ENCODE results near the gene TTC39B.

Gene TTC39B

DNA sequence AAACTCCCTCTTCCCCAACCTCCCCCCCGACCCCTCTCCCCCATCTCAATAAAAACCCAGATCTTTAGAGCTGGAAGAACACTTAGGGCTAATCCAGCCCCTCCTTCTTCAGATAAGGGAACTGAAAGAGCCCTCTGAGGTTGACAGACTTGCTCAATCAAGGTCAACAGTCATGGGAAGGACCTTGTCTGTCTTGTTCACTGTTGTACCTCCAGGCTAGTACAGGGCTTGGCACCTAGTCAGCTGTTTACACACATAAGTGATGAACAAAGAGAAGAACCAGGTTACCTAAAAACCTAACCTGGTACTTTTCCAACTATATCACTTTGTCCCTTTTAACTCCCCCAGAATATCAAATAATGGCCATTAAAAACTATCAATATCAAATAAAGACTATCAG is 2.4 kb downstream of the TTC39B start:
- DNase-seq (ENCODE audit: low spot score): no peak

DNA sequence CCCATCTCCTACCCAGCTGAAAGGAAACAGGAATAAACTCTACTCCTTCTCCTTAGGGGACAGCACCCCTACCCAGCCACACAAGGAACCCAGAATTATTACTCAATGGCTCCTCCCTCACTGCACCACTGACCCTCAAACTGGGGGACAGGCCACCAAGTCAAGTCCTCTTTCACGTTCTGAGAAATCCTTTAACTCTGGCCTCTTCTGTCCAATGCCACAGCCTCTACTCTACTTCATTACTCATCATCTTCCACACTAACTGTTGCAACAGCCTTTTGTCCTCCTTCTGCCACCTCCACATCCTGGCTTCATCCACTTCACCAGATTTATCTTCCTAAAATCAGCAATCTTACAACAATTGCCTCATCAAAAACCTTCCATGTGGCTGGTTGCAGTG is 6.8 kb downstream of the TTC39B start:
- no peak for DNase-seq (ENCODE audit: low spot score)

DNA sequence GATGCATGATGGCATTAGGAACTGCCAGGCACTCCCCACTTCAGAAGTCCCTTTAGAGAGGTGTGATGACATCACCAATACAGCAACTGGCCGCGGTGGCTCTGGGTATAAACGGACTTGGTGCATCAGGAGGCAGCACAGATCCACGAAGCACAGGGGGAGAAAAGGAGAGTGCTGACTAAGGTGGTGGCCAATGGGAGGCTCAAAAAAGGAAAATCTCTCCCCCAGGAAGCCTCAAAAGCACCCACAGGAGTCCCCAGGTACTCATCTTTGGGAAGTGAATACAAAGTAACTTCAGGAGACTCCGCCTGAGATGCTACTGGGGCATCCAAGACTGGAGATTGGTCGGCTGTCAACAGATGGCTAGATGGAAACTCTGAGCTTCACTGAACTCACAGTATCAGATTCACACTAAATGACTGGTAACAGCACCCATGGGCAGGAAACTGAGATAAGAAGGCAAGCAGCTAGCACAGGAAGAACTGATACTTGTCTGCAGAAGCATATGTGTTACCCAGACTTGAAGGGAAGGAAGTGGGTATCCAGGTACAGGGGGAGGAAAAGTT is 7.6 kb downstream of the TTC39B start:
- DNase-seq (ENCODE audit: low spot score): peak; percentile 74

DNA sequence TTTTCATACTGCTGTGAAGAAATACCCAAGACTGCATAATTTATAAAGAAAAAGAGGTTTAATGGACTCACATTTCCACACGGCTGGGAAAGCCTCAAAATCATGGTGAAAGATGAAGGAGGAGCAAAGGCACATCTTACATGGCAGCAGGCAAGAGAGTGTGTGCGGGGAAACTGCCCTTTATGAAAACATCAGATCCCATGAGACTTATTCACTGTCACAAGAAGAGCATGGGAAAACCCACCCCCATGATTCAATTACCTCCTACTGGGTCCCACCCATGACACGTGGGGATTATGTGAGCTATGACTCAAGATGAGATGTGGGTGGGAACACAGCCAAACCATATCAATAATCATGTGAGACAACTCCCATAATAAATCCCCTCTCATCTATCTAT is 8.7 kb downstream of the TTC39B start:
- no peak for DNase-seq (ENCODE audit: low spot score)

DNA sequence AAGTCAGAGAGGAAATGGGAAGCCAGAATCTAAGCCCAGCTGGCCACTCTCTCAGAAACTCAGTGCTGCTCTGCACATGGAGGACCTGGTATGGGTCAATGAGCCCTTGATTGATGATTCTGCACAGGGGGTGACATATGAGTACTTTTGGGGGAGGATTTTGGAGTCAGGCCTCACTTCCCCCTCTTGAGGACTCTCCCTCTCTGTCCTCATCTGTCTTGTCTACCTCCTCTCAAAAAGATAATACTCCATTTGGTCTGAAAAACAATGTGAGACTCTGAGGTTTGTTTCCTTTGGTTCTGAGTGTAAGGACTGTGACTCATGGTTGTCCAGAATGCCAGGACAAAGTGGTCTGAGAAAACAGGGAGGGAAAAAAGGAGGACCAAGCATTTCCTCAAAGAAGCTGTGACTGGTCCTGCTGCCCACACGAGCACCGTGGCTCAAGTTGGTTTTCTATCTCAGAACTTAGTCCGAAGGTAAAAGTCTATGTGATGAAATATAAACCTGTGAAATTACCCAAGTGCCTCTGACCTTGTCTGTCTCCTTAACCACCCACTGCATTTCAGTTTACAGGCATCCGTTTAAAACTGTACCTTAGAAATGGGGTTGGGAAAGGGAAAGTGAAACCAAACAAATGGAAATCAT is 11.1 kb downstream of the TTC39B start:
- DNase-seq (ENCODE audit: low spot score): peak; percentile 66

DNA sequence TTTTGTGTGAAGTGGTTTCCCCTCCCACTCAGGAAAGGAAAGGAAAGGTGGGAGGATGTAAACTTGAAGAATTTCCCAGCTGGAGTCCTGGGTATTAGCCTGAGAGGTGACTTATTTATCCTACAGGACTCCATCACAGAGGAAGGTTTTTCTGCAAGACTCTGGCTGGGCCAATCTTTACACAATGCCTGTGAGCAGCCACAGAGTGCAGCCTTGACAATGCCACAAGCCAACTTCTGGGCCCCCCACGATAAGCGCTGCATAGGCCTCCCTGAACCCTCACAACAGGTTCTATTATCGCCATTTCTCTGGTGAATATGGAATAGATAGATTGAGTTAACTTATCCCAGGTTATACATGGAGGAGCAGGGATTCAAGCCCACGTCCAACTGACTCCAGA is 12.4 kb downstream of the TTC39B start:
- DNase-seq (ENCODE audit: low spot score): no peak

DNA sequence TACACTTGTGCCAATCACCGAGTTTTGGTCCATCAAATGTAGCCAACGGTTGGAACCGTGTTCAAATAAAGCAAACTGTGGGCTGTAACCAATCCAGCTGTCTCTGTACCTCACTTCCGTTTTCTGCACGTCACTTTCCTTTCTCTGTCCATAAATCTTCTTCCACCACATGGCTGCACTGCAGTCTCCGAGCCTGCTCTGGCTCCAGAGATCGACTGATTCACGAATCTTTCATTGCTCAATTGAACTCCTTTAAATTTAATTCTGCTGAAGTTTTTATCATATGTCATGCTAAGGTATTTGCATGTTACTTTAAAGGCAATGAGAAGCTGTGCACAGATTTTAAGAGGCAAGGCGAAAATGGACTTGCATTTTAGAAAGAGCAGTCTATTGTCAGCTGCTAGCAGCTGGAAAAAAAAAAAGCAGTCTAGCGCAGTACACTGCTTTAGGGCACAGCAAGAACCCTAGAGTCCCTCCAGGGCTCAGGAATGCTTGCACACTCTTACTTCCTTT is 13.2 kb downstream of the TTC39B start:
- peak; percentile 38 for DNase-seq (ENCODE audit: low spot score)

DNA sequence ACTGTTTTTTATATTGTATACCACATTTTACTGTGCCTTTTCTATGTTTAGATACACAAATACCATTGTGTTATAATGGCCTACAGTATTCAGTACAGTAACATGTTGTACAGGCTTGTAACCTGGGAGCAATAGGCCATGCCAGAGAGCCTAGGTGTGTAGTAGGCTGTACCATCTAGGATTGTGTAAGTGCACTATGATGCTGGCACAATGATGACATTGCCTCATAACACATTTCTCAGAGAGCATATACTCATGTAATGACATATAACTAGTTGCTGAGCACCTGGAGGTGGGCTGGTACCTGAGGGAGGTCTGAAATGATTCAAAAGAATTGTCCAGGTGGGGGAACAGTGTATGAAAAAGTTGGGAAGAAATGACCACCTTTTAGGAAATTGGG is 13.9 kb downstream of the TTC39B start:
- no peak for DNase-seq (ENCODE audit: low spot score)

DNA sequence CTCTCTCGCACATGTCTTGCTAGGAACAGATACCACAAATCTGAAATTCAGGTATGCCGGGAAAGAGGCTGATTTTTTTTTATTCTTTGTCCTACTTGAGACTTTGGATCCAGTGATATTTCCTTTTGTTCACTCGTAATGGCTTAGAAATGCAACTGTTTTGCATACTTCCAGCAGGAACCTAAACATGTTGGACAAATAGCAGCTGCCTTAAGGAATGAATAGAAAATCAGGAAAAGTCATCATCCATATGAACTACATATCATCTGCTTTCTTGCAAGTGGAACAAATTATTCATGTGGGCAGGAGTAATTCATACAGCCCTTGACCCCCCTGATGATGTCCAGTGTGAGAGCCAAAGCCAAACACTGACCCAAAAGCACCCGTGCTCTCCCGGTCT is 17.4 kb downstream of the TTC39B start:
- DNase-seq (ENCODE audit: low spot score): no peak

DNA sequence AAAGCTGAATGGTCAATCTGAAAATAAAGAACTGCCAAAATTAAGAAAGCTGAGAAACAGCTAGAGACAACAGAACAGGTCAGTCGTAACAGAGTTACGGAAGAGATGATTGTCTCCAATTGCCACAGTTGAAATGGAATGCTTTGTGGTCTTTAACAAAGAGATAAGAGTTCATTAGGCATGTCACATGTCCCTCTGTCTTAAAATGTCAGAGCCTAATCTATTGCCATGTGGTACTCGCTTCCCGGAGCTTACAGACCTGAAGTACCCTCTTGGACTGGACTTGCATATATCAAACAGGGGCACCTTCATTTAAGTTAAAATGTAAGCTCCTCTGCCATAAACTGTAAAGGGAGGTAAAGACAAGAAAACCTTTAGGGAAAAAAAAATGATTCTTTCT is 19.7 kb downstream of the TTC39B start:
- no peak for DNase-seq (ENCODE audit: low spot score)

DNA sequence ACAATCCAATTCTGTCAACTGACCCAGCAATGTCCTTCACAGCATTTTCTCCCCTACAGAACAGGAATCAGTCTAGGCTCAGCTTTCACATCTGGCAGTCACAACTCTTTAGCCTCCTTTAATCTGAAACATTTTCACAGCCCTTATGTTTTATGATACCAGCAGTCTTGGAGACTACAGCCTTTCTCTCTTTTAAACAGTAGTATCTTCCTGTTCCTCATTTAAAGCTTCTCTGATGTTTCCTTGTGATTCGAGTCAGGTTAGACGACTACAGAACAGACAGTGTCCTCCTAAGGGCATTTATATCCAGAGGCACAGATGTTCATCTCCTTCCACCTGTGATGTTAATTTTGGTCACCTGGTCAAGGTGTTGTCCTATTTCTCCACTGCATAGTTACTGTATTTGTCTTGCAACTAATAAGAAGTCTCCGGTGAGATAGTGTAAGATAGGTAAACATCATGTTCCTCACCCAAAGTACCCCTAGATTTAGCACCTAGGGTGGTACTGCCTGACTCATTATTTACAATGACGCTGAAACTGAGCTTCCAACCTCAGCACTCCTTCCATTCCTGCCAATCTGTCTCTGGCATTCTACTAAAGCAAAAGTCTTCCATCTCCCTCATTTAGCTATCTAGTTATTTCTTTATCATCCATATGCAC is 20.7 kb downstream of the TTC39B start:
- no peak for DNase-seq (ENCODE audit: low spot score)

DNA sequence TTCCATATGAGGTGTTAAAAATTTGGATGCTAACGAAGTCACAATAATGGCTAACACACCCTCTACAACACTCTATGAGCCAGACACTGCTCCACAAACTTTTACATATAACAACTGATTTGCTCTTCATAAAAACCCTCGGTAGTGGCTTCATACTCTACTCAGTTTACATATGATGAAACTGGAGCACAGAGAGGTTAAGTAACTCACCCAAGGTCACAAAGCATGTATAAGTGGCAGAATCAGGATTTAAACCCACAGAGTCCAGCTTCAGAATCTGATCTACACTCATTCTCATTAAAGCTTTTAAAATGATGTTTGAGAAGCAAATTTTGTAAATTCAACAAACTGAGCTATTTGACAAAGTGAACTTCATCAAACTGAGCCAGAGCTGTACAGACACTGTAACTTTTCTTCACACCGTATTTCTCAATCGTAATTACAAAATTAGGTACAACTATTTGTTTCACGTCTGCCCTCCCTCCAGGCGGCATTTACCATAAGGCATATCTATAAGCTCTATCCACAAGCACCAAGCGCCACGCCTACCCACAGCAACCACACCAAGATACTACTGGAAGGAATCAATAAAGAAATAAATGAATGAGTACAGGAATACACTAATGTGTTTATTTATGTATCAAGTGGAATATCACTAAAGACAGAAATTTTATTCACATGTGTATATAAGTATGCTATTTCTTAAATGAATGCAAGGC is 24.3 kb downstream of the TTC39B start:
- no peak for DNase-seq (ENCODE audit: low spot score)

DNA sequence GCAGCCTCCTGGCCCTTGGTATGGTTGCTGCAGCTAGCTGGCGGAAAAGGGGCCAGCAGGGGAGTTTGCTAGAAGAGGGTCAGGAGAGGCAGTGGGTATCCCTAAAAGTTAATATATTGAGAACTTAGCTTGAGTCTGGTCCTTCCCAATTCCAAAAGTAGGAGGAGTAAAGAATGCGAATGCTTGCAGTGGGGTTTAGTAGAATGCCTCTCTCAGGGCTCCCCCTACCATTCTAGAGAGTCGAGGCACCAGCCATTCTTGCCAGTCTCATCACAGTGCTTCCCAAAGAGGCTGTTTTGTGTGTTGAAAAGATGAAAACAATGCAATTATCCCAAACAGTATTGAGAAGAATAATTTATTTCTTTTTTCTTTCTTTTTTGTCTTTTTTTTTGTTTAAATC is 26.4 kb downstream of the TTC39B start:
- no peak for DNase-seq (ENCODE audit: low spot score)

DNA sequence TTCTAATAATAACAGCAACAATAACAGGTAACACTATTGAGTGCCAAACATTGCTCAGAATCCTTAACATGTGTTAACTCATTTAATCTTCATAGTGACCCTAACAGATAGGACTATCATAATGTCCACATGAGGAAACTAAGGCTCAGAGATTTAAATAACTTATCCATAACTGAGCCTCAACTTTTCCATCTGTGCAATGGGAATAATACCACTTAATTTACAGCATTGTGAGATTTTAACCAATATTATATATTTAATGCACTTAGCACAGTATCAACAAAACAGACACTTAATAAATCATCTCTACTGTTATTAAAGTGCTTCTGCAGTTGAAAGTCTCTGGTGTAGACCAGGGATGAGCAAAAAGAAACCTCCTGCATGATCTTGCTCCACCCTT is 28.2 kb downstream of the TTC39B start:
- DNase-seq (ENCODE audit: low spot score): no peak

DNA sequence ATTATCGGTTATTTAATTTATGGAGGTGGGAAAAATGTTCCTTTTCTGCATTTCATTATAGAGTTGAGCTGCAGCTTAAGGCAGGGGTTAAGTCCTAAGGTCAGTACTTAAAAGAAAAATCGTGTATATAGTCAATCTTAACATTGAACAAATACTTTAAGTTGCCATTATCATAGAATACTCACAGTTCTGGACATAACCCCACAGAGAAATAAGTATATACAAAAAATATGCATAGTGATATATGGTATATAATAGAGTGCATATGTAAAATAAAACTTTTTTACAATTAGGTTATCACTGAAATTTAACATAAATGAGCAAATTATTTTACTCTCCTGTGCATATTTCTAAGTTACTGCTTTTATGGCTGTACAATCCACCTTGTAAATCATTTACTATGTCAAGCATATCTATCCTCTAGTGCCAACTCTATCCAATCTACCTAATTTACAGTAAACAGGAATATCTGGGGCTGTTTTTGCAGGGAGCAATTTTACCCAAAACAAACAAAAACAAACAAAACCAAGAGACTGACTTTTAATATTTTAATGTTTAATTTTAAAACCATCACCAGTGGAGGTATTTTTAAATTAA is 28.8 kb downstream of the TTC39B start:
- DNase-seq (ENCODE audit: low spot score): no peak

DNA sequence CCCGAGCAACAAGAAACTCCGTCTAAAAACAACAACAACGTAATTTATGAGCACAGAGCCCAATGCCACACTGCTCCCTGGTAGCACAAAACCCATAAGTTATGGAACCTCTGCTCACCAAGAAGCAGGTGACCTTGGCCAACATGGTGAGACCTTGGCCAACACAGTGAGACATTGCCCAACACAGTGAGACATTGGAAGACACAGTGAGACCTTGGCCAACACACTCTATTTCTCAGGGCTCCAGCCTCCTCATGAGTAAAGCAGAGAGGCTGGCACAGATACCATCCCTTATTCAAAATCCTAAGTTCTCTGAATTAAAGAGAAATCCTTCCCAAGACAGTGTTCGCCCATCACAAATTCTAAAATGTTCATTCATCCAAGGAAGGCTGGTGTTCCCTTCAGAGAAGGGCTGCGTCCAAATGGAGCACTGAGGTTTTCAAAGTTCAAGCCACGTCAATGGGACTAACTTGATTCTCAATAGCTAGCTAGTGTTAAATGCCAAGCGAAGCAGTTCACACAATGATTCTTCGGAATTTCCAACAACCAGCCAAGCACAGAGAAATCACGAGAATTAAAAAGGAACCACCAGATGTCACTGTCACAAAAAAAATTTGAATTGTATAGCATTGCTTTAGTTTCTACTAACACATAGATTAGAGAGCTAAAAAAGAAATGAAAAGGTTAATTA is 29.5 kb downstream of the TTC39B start:
- DNase-seq (ENCODE audit: low spot score): peak; percentile 52

DNA sequence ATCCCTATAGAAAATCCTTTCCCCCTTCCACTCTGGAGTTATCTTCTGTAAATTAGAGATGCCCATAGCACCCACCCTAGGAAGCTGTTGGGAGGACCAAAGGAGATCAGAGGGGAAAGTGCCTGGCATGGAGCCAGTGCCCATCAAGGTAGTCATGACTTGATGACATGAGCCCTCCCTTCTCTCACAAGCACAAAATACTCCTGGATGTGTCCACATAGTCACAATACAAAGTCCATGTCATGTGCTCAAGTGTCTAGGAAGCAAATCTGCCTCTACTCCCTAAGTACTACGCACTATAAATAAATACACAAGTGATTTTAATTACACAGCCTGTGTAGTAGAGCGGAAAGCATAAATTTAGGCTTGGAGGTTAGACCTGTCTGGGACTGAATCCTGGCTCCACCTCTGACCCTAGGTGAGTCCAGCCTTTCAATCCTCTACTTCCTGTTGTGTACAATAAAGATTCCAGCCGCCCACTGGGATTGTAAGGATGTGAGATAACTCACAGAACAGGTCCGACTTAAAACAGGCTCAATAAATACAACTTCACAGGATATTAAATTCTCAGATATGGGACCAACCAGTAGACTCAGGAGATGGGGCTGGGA is 30.6 kb downstream of the TTC39B start:
- no peak for DNase-seq (ENCODE audit: low spot score)

DNA sequence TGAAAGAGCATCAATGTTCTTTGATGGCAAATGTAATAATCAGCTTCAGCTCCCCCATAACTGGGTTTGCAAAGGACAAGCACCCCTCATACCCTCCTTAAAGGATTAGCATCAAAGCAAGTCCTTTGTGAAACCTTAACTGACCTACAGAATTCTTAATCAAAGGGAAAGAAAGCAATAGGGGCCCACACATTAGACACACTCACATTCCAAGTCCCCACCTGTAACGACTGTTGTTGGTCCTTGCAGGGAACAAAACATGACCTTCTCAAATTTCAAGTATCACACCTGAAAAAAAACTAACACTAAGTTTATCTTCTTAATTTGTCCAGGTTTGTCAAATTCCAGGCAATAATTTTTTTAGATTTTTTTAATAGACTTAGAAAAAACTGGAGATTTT is 32.6 kb downstream of the TTC39B start:
- DNase-seq (ENCODE audit: low spot score): no peak

DNA sequence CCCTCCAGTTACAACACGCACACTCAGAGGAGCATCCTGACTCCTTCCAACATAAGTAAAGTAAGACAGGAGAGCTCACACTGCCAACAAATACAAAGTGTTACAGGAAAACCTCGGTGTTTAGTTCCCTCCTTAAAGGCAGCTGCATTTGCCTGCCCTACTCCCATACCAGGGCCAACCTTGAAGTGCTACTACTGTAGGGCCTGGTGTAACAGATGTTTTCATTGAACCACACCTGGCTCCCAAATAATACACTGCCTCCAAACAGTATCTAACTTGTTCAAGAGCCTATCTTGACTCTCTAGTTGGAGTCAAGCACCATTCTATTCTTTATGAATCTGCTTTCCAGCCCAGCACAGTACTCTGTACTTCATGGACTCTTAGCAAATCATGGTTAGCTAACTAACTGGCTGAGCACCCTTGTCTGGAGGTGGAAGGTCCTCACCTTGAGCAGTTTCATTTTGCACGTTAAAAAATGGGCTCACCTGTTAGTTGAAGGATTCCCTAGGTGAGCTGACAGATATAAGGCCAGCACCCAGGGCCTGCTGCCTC is 34.6 kb downstream of the TTC39B start:
- no peak for DNase-seq (ENCODE audit: low spot score)

DNA sequence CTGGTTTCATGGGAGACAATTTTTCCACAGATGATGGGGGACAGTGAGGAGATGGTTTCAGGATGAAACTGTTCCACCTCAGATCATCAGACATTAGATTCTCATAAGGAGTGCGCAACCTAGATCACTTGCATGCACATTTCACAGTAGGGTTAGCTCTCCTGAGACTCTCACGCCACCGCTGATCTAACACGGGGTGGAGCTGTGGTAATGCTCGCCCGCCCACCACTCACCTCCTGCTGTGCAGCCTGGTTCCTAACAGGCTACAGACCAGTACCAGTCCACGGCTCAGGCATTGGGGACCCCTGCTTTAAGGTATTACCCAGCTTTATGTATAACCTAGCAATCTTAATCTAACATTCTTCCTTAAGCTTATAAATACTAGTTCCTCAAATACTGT is 35.6 kb downstream of the TTC39B start:
- DNase-seq (ENCODE audit: low spot score): peak; percentile 27

DNA sequence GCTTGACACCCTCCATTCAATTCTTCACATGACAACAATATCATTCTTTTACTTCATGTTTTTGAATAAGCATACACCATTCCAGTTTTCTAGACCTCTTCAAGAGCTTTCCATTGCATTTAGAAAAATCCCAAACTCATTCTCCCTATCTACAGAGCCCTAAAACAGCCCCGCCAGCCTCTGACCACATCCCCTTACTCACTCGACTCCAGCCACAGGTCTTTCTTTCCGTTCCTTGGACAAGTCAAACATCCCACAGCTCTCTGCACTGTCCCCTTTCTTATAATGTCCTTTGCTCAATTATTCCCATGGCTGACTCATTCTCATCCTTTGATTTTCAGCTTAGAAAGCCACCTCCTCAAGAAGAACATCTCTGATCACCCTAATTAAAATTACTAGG is 38.2 kb downstream of the TTC39B start:
- no peak for DNase-seq (ENCODE audit: low spot score)

All from CD4-positive, alpha-beta T cell treated with Interleukin-2 at 100 ng/mL for 4 hours (primary cell).